Muscle of leg (tissue), 11 donors: Measurements from ENCODE around the gene CER1. TPM values are rescaled to one million over a fixed set of nuclear protein-coding genes. Genes with fewer than 3 reads are reported as not detected.

Experiments used
- DNase-seq: peaks from one replicate; pipeline ENCODE4 v3.0.0; 2013
- H3K27ac ChIP-seq: one replicate; pipeline ENCODE4 v1.5.1; 2013; ENCODE audit warnings: mild to moderate bottlenecking, low read length, control low read depth
- H3K27me3 ChIP-seq: one replicate; pipeline ENCODE4 v1.6.1; 2013; ENCODE audit warnings: low read length; ENCODE audit not compliant: control insufficient read depth, insufficient read depth
- H3K36me3 ChIP-seq: one replicate; pipeline ENCODE4 v1.6.1; 2013; ENCODE audit warnings: low read length; ENCODE audit not compliant: control insufficient read depth, insufficient read depth
- H3K4me1 ChIP-seq: one replicate; pipeline ENCODE4 v1.6.1; 2013; ENCODE audit warnings: low read length; ENCODE audit not compliant: control insufficient read depth, insufficient read depth
- H3K4me3 ChIP-seq: one replicate; pipeline ENCODE4 v1.5.1; 2013; ENCODE audit warnings: low read length, control low read depth
- H3K9me3 ChIP-seq: replicated peaks from 2 replicates; pipeline ENCODE4 v1.6.1; 2013; ENCODE audit warnings: low read depth, low read length; ENCODE audit not compliant: control insufficient read depth
- WGBS: methylation state at CpG from one replicate; pipeline ENCODE4 v1.1.5; 2013; ENCODE audit warnings: missing lambda C conversion rate; ENCODE audit not compliant: insufficient coverage; 5-methylcytosine and 5-hydroxymethylcytosine counted together
- polyA plus RNA-seq, 8 donors: library from polyadenylated mRNA; unstranded; fragments of 120-200 nt; gene quantifications; one replicate each; pipeline versions ENCODE4 v1.2.1 to v1.2.3, GENCODE V29; 2013; ENCODE audit warnings: inconsistent platforms in 1 of 8, low replicate concordance in 1 of 8; ENCODE audit not compliant: insufficient read length in 8 of 8, insufficient read depth in 1 of 8
- total RNA-seq: library from RNA; stranded (reverse); fragments of 120-200 nt; gene quantifications from one replicate; pipeline ENCODE4 v1.2.4, GENCODE V29; 2013

The CER1 gene
- total and polyA plus RNA-seq, 9 donors, result 0.11 to 0.52 (median 0.23) TPM; not detected in 3

- Histone ChIP-seq H3K36me3 (peaks cover 3% of the 10 kb centered on the region), H3K27me3 (no peaks in the 10 kb centered on the region), H3K9me3 (no peaks in the 10 kb centered on the region), H3K4me1 (no peaks in the 10 kb centered on the region), H3K4me3 (no peak overlapping the region), H3K27ac (no peak overlapping the region)
- DNase-seq, result no peak
- WGBS, result no CpG with 5 or more reads among the region's 1 CpG
These were observed 51.8 kb downstream of the CER1 start for GRCh38 chr9:14670718-14671117.

Other genes starting within 250 kb of the CER1 start
- 11.1 TPM for gene ZDHHC21, start 29.3 kb downstream of the CER1 start, total RNA-seq
- gene ZDHHC21, start 29.3 kb downstream of the CER1 start, polyA plus RNA-seq, result 10 to 100 TPM in 6 of 8 donors, 1 to 10 TPM in 2; 7.8 to 16.4 (median 11.0) TPM
- gene FREM1, start 187.7 kb upstream of the CER1 start, total RNA-seq, result 23.2 TPM
- gene FREM1, start 187.7 kb upstream of the CER1 start, polyA plus RNA-seq, result 10 to 100 TPM; 18.8 to 31.1 (median 26.1) TPM